Bronchial epithelial cell (primary cell): ENCODE data around the gene ABCF1. TPM values are rescaled to one million over a fixed set of nuclear protein-coding genes. Genes with fewer than 3 reads are reported as not detected.
A peak's percentile ranks its signal among the peaks of the same experiment; 100 is the strongest.

Experiments used
- DNase-seq: peaks from one replicate; pipeline ENCODE4 v3.0.0-alpha.2; 2010; ENCODE audit warnings: low read depth
- FAIRE-seq: peaks from 2 replicates; lab custom pipeline; 2011; peaks lifted over from hg19 to GRCh38; lab: Jason Lieb, UNC
- H3K27me3 ChIP-seq: 2 replicates; pipeline ENCODE4 v1.5.1; 2011; ENCODE audit warnings: low read length; ENCODE audit not compliant: control insufficient read depth, insufficient read depth
- H3K36me3 ChIP-seq: 2 replicates; pipeline ENCODE4 v1.5.1; 2011; ENCODE audit warnings: low read length; ENCODE audit not compliant: control insufficient read depth, insufficient read depth
- H3K4me3 ChIP-seq: 2 replicates; pipeline ENCODE4 v1.5.1; 2011; ENCODE audit warnings: mild to moderate bottlenecking, low read depth, low read length, control low read depth
- CTCF ChIP-seq: IDR thresholded peaks from 2 replicates; pipeline ENCODE4 v1.5.1; 2011; ENCODE audit warnings: mild to moderate bottlenecking, moderate library complexity, low read length, control low read depth, inconsistent platforms; ENCODE audit not compliant: insufficient read depth, severe bottlenecking
- total RNA-seq: library from RNA; depleted of rRNA; stranded (reverse); fragments of >200 nt; gene quantifications from 2 replicates; pipeline ENCODE4 v1.2.1, GENCODE V29; 2014

Gene ABCF1
- total RNA-seq, 1 donor from 2014 or later: 31.9 TPM

- H3K4me3 ChIP-seq: no peak overlapping the region
- no peak for DNase-seq
- FAIRE-seq: no peak
- peaks cover 13% of the 10 kb centered on the region for H3K36me3 ChIP-seq
- no peak for TF ChIP-seq CTCF
- H3K27me3 ChIP-seq: no peaks in the 10 kb centered on the region
These were observed 40.1 kb downstream of the ABCF1 start for GRCh38 chr6:30611150-30611855.

- Histone ChIP-seq H3K27me3 (no peaks in the 10 kb centered on the region), H3K4me3 (no peak overlapping the region), H3K36me3 (peaks cover 16% of the 10 kb centered on the region)
- no peak for DNase-seq
- no peak for TF ChIP-seq CTCF
- FAIRE-seq: no peak
These were observed 40.6 kb downstream of the ABCF1 start for GRCh38 chr6:30611856-30612194.

DNA sequence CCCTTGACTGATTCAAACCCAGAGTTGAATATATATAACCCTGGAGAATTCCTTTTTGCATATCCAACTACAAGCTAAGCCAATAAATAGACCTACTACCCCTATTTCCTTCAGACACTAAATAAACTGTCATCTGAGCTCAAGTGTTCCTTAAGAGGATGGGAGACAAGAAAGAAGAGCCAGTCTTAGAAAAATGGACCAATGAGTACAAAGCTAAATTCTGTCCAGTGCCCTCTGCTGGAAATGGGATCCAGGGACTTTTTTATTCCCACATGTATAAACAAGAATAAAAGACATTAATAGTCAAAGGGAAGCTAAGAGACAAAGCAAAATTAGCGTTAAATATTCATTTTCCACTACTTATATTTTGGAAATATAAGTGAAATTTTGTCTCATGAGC is 41.0 kb downstream of the ABCF1 start:
- DNase-seq (peak; percentile 40), FAIRE-seq (no peak)
- TF ChIP-seq CTCF: peak; percentile 30
- Histone ChIP-seq H3K27me3 (no peaks in the 10 kb centered on the region), H3K4me3 (no peak overlapping the region), H3K36me3 (peaks cover 17% of the 10 kb centered on the region)

DNA sequence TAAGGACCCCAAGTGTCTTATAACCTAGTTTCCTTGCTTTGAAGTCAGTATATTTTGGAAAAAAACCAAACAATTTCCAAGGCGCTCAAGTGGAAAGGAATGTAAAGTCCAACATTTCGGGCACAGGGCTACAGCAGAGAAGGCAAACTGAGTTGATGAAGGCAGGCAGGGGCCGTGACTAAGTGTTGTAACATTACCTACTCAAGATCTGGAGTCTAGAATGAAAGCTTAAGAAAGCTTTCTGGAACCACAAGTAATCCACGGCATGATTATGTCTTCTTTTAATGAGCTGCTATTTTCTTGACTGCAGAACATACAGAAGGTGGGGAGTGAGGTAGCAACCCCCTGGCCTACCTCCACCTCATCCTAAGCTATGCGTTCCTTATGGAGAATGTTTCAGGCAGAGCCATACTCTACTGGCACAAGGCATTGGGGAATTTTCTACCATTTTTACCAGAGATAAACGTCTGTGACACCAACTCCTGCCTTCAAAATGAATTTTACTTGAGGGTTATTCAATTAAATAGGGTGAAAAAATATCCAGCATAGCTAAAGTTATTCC is 41.5 kb downstream of the ABCF1 start:
- peaks cover 16% of the 10 kb centered on the region for H3K36me3 ChIP-seq
- DNase-seq (no peak), FAIRE-seq (no peak)
- no peak for TF ChIP-seq CTCF
- H3K27me3 ChIP-seq: no peaks in the 10 kb centered on the region
- H3K4me3 ChIP-seq: no peak overlapping the region

- DNase-seq (peak; percentile 72), FAIRE-seq (no peak)
- Histone ChIP-seq H3K4me3 (no peak overlapping the region), H3K36me3 (peaks cover 16% of the 10 kb centered on the region), H3K27me3 (no peaks in the 10 kb centered on the region)
- TF ChIP-seq CTCF: no peak
These were observed 42.2 kb downstream of the ABCF1 start for GRCh38 chr6:30613251-30614043.
